ENCODE measurements around the gene ASAP2. TPM values are rescaled to one million over a fixed set of nuclear protein-coding genes. Genes with fewer than 3 reads are reported as not detected.

The ASAP2 gene
- polyA plus RNA-seq, 3 donors: 0.08 to 1.1 (median 0.20) TPM

DNA sequence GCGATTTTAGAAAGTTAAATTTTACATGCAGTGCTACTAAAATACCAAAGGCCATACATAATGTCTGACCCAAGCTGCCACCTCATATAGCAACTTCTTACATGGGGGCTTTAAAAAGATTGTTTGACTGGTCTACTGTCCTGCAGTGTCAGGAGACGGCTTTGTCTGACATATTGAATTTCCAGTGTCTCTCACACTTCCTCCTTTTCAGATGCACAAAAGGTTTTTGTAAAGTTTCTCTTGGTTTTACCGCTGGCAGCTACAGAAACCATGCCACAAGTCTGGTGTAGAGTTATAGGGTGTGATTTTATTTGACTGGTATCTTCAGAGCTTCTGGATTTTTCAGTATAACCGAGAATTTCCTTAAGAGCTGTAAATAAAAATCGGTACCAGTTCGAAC is 1.1 kb upstream of the ASAP2 start:
- Histone ChIP-seq H3K27ac (ENCODE audit: low read depth in 1 of 2, low read length in 2 of 2) (no peak overlapping the region), H4K20me1 (ENCODE audit: insufficient read depth, low read length) (no peaks in the 10 kb centered on the region), H3K79me2 (ENCODE audit: insufficient read depth, low read length) (no peaks in the 10 kb centered on the region), H3K36me3 (replicated peaks in 1 of 2; ENCODE audit: control insufficient read depth in 1 of 2, insufficient read depth in 2 of 2, low read length in 2 of 2) (no peaks in the 10 kb centered on the region), H3K9ac (ENCODE audit: insufficient read depth, low read length, poor library complexity, severe bottlenecking) (no peak overlapping the region), H3K4me2 (replicated peaks; ENCODE audit: extremely low read depth, low read length, poor library complexity, severe bottlenecking) (peak overlapping the region; percentile 80), H3K4me3 (replicated peaks in 1 of 3; ENCODE audit: low read depth in 2 of 3, low read length in 3 of 3) (peak overlapping the region in 1 of 3 experiments; percentile 72), H3K4me1 (ENCODE audit: control insufficient read depth in 1 of 2, insufficient read depth in 2 of 2, low read length in 2 of 2) (peaks cover 16 to 20% of the 10 kb centered on the region in 2 donors), H2AFZ (ENCODE audit: insufficient read depth, low read depth, low read length, poor library complexity, severe bottlenecking) (peak overlapping the region; percentile 71), H3K9me3 (replicated peaks in 1 of 2; ENCODE audit: control insufficient read depth in 1 of 2, insufficient read depth in 1 of 2, low read length in 2 of 2) (no peaks in the 10 kb centered on the region), H3K27me3 (ENCODE audit: control insufficient read depth in 2 of 2, insufficient read depth in 2 of 2, low read length in 2 of 2) (peaks cover 15 to 21% of the 10 kb centered on the region in 2 donors)
- peak overlapping the region; percentile 74 to 87 for H3K4me3 Mint-ChIP-seq
- DNase-seq: peak in 2 of 3 donors; percentile 24 to 34
- peaks cover 19 to 37% (median 34%) of the 10 kb centered on the region in 3 donors for H3K27me3 Mint-ChIP-seq (ENCODE audit: low read depth in 3 of 3)
- TF ChIP-seq, protein P1, sequence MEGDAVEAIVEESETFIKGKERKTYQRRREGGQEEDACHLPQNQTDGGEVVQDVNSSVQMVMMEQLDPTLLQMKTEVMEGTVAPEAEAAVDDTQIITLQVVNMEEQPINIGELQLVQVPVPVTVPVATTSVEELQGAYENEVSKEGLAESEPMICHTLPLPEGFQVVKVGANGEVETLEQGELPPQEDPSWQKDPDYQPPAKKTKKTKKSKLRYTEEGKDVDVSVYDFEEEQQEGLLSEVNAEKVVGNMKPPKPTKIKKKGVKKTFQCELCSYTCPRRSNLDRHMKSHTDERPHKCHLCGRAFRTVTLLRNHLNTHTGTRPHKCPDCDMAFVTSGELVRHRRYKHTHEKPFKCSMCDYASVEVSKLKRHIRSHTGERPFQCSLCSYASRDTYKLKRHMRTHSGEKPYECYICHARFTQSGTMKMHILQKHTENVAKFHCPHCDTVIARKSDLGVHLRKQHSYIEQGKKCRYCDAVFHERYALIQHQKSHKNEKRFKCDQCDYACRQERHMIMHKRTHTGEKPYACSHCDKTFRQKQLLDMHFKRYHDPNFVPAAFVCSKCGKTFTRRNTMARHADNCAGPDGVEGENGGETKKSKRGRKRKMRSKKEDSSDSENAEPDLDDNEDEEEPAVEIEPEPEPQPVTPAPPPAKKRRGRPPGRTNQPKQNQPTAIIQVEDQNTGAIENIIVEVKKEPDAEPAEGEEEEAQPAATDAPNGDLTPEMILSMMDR (IDR thresholded peaks at IDR 0.05): no peak
- intact Hi-C loops (cut with micrococcal nuclease): loop anchor here (5.0 to 10.0 kb wide), 2 partner anchors 57 to 59 kb away; no protein-coding TSS in a partner anchor
- no peak overlapping the region for H3K27ac Mint-ChIP-seq
- H3K36me3 Mint-ChIP-seq: peaks cover 2 to 3% of the 10 kb centered on the region in 2 donors
- H3K4me1 Mint-ChIP-seq: peaks cover 14% of the 10 kb centered on the region
- H3K9me3 Mint-ChIP-seq: peaks cover 0 to 5% (median 0%) of the 10 kb centered on the region in 7 donors
- WGBS (ENCODE audit: insufficient coverage): 0% methylated on average over 1 of the region's 6 CpGs

DNA sequence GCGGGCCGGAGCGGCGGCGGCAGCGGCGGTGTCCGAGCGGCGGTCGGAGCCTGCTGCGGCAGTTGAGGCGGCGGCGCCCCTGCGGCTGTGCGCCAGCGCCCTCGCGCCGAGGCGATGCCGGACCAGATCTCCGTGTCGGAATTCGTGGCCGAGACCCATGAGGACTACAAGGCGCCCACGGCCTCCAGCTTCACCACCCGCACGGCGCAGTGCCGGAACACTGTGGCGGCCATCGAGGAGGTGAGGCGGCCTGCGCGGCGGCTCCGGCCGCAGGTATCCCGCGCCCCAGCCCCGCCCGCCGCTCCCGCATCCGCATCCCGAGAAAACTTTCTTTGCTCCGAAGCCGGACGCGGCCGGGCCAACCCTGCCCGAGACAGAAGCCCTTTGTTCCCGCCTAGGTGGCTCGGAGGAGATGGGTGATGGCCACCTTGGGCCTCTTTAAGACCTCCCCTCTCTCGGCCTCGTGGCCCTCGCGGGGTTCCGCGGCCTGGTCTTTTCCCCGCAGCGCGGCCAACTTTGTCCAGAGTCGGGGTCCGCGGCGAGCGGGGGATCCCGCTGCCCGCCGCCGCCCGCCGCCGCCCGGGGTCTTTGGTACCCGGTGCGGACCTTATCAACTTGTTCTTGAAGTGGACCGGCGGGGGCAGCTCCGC is 504 bp downstream of the ASAP2 start:
- H3K4me3 Mint-ChIP-seq: peak overlapping the region; percentile 72 to 73

More for the DNA sequence above, 504 bp downstream of the ASAP2 start:
- Histone ChIP-seq H3K27me3 (ENCODE audit: control insufficient read depth in 2 of 2, insufficient read depth in 2 of 2, low read length in 2 of 2) (peaks cover 15 to 21% of the 10 kb centered on the region in 2 donors), H4K20me1 (ENCODE audit: insufficient read depth, low read length) (no peaks in the 10 kb centered on the region), H3K4me1 (ENCODE audit: control insufficient read depth in 1 of 2, insufficient read depth in 2 of 2, low read length in 2 of 2) (peaks cover 16 to 20% of the 10 kb centered on the region in 2 donors), H3K9me3 (replicated peaks in 1 of 2; ENCODE audit: control insufficient read depth in 1 of 2, insufficient read depth in 1 of 2, low read length in 2 of 2) (no peaks in the 10 kb centered on the region), H3K9ac (ENCODE audit: insufficient read depth, low read length, poor library complexity, severe bottlenecking) (peak overlapping the region; percentile 43), H3K4me3 (replicated peaks in 1 of 3; ENCODE audit: low read depth in 2 of 3, low read length in 3 of 3) (peak overlapping the region; percentile 26 to 77 (median 42)), H3K27ac (ENCODE audit: low read depth in 1 of 2, low read length in 2 of 2) (no peak overlapping the region), H3K36me3 (replicated peaks in 1 of 2; ENCODE audit: control insufficient read depth in 1 of 2, insufficient read depth in 2 of 2, low read length in 2 of 2) (no peaks in the 10 kb centered on the region), H2AFZ (ENCODE audit: insufficient read depth, low read depth, low read length, poor library complexity, severe bottlenecking) (peak overlapping the region; percentile 89), H3K4me2 (replicated peaks; ENCODE audit: extremely low read depth, low read length, poor library complexity, severe bottlenecking) (peak overlapping the region; percentile 96), H3K79me2 (ENCODE audit: insufficient read depth, low read length) (no peaks in the 10 kb centered on the region)
- Mint-ChIP-seq H3K36me3 (peaks cover 2 to 3% of the 10 kb centered on the region in 2 donors), H3K4me1 (peaks cover 14% of the 10 kb centered on the region), H3K27me3 (ENCODE audit: low read depth in 3 of 3) (peaks cover 19 to 36% (median 34%) of the 10 kb centered on the region in 3 donors), H3K9me3 (peaks cover 0 to 5% (median 0%) of the 10 kb centered on the region in 7 donors), H3K27ac (no peak overlapping the region)
- intact Hi-C loops (cut with micrococcal nuclease): loop anchor here (5.0 to 10.0 kb wide), 2 partner anchors 55 to 58 kb away; no protein-coding TSS in a partner anchor
- TF ChIP-seq, protein P1 (IDR thresholded peaks at IDR 0.05): no peak
- WGBS (ENCODE audit: insufficient coverage): under 1% methylated on average over 84 of the region's 84 CpGs
- peak in 1 of 3 donors; percentile 22 for DNase-seq

Data from CD14-positive monocyte (primary cell).